Measurements from ENCODE around the gene GATB. TPM values are rescaled to one million over a fixed set of nuclear protein-coding genes. Genes with fewer than 3 reads are reported as not detected.

The GATB gene
- total RNA-seq, 1 donor: 17.2 TPM

DNA sequence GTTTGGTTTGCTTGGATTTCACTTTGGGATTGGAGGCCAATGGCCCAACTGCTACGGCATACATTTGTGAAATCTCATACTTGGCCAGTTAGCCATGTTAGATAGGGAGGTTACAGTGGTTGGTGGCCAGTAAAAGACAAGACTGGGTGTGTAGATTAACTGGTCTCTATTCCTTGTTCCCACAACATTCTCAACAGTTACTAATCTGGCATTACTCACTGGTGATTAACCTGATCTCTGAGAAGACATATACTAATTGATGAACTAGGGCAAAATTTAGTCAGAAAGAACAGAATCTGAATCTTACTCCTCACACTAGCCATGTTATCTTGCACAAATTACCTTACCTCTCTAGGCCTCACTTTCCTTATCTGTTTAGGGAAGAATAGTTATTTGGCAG is 33.4 kb downstream of the GATB start:
- TF ChIP-seq, protein P1, sequence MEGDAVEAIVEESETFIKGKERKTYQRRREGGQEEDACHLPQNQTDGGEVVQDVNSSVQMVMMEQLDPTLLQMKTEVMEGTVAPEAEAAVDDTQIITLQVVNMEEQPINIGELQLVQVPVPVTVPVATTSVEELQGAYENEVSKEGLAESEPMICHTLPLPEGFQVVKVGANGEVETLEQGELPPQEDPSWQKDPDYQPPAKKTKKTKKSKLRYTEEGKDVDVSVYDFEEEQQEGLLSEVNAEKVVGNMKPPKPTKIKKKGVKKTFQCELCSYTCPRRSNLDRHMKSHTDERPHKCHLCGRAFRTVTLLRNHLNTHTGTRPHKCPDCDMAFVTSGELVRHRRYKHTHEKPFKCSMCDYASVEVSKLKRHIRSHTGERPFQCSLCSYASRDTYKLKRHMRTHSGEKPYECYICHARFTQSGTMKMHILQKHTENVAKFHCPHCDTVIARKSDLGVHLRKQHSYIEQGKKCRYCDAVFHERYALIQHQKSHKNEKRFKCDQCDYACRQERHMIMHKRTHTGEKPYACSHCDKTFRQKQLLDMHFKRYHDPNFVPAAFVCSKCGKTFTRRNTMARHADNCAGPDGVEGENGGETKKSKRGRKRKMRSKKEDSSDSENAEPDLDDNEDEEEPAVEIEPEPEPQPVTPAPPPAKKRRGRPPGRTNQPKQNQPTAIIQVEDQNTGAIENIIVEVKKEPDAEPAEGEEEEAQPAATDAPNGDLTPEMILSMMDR (IDR thresholded peaks at IDR 0.05; ENCODE audit: insufficient read depth, low read length): no peak
- DNase-seq (ENCODE audit: low read depth): peak; percentile 16
- no peak overlapping the region for H3K4me3 ChIP-seq (ENCODE audit: low read depth, low read length)

DNA sequence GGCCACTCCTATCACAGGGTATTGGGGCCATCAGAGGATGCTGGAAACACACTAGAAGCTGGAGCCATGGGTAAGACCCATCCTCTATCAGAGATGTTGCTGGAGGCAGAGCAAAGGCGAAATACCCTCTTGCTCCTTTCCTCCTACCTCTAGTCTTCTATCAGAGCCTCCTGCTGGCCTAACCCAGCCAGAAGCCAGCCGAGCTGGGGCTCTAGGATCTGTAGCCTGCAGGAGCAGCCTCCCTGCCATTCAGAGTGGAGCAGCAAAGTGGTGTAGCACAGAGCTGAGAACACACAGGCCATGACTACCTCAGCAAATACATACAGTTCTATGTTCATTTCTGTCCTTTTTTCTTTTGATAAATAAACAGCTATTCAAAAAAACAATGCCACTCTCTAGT is 35.7 kb downstream of the GATB start:
- TF ChIP-seq, protein P1 (IDR thresholded peaks at IDR 0.05; ENCODE audit: insufficient read depth, low read length): no peak
- DNase-seq (ENCODE audit: low read depth): no peak
- H3K4me3 ChIP-seq (ENCODE audit: low read depth, low read length): no peak overlapping the region

DNA sequence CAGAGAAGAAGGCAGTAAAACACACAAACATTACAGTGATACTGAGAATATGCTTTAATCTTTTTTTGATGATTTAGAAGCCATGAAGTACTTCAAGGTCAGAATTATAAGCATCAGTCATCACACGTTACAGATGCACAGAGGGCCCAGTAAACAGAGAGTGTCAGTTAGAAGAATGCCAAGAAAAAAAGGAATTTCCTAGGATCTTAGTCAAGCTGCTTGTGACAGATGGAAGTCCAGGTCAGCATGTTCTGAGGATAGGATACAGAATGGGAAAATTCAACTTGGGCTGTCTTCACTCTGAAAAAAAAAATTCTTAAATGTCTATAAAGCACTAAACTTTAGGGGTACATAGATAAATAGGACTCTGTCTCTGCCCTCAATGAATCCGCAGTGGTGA is 38.9 kb downstream of the GATB start:
- TF ChIP-seq, protein P1 (IDR thresholded peaks at IDR 0.05; ENCODE audit: insufficient read depth, low read length): no peak
- H3K4me3 ChIP-seq (ENCODE audit: low read depth, low read length): no peak overlapping the region
- no peak for DNase-seq (ENCODE audit: low read depth)

DNA sequence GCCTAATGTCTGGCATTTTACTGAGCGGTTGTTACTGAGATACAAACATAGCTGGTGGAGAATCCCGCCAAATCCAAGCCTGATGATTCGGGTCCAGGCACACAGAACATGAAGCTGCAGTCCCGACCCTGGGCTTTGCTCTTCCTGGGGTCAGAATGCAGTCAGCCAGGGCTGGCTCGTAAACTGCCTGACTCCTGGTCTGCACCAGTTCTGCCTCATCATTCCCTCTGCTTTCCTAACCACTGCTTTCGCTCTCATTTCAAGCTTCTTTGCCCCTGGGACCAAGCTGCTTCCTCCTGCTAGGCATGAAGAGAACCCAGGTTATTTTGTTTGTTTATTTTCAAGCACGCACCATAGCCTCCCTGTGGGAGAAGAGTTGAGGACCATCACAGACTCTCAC is 39.3 kb downstream of the GATB start:
- no peak overlapping the region for H3K4me3 ChIP-seq (ENCODE audit: low read depth, low read length)
- DNase-seq (ENCODE audit: low read depth): no peak
- TF ChIP-seq, protein P1 (IDR thresholded peaks at IDR 0.05; ENCODE audit: insufficient read depth, low read length): no peak

DNA sequence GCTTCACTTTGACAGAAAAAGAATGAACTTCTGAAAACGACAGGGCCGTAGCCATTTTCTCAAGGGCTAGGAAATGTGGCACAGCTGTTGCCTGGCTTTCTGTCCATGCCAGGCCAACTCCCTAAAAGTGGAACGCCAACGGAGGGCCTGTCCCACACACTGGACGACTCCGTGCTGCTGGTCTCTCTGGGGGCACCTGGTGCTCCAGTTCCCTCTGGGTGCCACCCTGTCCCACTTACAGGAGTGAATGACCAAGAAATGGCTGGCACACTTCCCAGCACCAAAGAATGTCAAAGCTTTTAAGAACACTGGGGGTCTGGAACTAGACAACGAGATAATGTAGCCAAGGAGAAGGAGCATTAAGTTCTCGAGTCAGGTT is 40.9 kb downstream of the GATB start:
- DNase-seq (ENCODE audit: low read depth): no peak
- TF ChIP-seq, protein P1 (IDR thresholded peaks at IDR 0.05; ENCODE audit: insufficient read depth, low read length): no peak
- no peak overlapping the region for H3K4me3 ChIP-seq (ENCODE audit: low read depth, low read length)

DNA sequence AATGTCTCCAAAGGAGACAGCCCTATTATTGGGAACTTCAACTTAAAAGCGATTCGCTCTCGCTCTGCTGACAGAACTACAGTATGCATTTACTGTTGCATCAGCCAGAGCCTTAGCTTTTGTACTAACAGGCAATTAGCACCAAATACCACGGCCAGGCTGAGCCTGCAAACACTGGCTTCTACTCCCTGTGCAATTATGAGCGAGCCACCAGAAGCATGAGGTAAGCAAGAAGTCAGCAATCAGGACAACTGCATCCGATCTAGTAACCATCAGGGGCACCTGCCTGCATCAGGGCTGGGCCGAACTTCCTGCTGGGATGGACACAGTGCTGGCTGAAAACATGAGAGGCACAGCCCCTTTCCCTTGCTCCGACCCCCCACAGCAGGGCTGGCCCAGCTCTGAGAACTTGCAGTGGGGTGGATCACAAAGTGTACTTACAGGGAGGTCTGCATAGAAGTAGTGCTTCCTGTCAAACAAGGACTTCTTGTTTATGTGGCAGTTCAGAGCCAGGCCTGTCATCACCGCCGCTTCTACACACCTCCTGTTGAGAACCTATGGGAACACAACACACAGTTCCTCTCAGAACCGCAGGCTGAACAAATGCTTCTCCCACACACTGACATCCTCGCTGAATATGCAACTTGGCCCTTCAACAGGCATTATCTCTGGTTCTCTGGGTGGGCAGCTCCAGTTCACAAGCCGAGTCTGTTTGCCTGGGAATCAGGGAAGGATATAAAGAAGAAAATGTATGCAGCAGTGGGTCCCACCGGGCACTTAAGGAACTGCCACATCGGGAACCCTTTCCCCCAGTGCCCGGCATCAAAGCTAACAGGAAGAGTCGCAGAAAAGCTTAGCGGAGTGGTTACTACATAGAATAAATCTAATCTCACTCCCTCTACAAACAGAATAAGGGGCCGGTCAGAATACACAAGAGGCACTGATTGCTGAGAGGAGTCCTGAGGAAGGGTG is 41.5 kb downstream of the GATB start:
- no peak for DNase-seq (ENCODE audit: low read depth)
- TF ChIP-seq, protein P1 (IDR thresholded peaks at IDR 0.05; ENCODE audit: insufficient read depth, low read length): no peak
- H3K4me3 ChIP-seq (ENCODE audit: low read depth, low read length): no peak overlapping the region

Data from fibroblast of the aortic adventitia (primary cell).